ENCODE measurements around the gene PLCE1.

DNA sequence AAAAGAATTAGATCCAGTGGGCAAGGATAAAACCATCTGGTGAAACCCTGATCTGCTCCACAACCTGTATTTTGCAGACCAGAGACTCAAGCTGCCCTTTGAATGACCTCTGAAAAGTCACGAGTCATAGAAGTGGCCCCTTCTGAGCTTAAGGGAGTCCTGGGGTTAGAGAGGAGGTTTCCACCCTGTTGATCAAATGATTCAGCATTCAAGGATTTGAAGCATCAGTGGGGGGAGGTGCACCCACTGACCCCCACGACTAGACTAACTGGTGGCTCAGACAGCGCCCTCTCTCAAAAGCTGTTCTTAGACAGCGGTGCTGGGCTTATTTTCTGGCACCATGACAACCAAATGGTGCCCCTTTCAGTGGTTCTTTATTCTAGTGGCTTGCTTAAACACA, 44.3 kb downstream of the PLCE1 start:
- TF ChIP-seq ZNF274 (IDR thresholded peaks at IDR 0.05; ENCODE audit: low read depth, low read length) = no peak
- no peak for TF ChIP-seq YY1 (IDR thresholded peaks at IDR 0.05; ENCODE audit: insufficient read depth, insufficient read length)

Measured in NT2/D1 (cell line).